ENCODE data around the gene CRB1.

The CRB1 gene

DNA sequence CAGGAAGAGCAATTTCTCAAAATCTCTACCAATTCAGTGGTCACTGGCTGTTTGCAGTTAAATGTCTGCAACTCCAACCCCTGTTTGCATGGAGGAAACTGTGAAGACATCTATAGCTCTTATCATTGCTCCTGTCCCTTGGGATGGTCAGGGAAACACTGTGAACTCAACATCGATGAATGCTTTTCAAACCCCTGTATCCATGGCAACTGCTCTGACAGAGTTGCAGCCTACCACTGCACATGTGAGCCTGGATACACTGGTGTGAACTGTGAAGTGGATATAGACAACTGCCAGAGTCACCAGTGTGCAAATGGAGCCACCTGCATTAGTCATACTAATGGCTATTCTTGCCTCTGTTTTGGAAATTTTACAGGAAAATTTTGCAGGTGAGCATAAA lies 167.2 kb downstream of the CRB1 start:
- TF ChIP-seq, protein P1, sequence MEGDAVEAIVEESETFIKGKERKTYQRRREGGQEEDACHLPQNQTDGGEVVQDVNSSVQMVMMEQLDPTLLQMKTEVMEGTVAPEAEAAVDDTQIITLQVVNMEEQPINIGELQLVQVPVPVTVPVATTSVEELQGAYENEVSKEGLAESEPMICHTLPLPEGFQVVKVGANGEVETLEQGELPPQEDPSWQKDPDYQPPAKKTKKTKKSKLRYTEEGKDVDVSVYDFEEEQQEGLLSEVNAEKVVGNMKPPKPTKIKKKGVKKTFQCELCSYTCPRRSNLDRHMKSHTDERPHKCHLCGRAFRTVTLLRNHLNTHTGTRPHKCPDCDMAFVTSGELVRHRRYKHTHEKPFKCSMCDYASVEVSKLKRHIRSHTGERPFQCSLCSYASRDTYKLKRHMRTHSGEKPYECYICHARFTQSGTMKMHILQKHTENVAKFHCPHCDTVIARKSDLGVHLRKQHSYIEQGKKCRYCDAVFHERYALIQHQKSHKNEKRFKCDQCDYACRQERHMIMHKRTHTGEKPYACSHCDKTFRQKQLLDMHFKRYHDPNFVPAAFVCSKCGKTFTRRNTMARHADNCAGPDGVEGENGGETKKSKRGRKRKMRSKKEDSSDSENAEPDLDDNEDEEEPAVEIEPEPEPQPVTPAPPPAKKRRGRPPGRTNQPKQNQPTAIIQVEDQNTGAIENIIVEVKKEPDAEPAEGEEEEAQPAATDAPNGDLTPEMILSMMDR (IDR thresholded peaks at IDR 0.05): no peak
- Mint-ChIP-seq H3K4me3 (no peak overlapping the region), H3K27me3 (ENCODE audit: low read depth, poor library complexity) (no peaks in the 10 kb centered on the region), H3K4me1 (no peaks in the 10 kb centered on the region), H3K27ac (no peak overlapping the region), H3K36me3 (ENCODE audit: low read depth) (no peaks in the 10 kb centered on the region), H3K9me3 (no peaks in the 10 kb centered on the region)
- no peak for DNase-seq

DNA sequence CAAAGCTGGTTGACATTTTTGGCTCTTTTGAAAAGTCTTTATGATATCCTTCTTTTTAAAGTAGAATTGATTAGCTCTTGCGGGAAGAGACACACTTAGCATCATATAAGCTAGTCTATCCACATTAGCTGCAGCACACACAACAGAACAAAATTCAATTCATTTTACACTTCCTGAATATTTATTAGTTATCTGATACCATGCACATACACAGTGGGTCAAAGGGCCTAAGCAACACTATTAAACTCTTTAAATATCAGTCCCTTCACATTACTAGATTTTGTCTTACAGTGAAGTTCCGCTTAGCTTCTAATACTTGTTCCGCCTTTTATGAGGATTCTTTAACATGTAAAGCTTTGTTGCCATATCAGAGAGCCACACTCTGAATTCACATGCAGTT lies 169.5 kb downstream of the CRB1 start:
- no peaks in the 10 kb centered on the region for H3K36me3 Mint-ChIP-seq (ENCODE audit: low read depth)
- H3K27me3 Mint-ChIP-seq (ENCODE audit: low read depth, poor library complexity): peaks cover 3% of the 10 kb centered on the region
- H3K9me3 Mint-ChIP-seq: no peaks in the 10 kb centered on the region
- no peak for DNase-seq
- H3K4me1 Mint-ChIP-seq: peaks cover 8% of the 10 kb centered on the region
- H3K27ac Mint-ChIP-seq: no peak overlapping the region
- TF ChIP-seq, protein P1 (IDR thresholded peaks at IDR 0.05): no peak
- H3K4me3 Mint-ChIP-seq: no peak overlapping the region

DNA sequence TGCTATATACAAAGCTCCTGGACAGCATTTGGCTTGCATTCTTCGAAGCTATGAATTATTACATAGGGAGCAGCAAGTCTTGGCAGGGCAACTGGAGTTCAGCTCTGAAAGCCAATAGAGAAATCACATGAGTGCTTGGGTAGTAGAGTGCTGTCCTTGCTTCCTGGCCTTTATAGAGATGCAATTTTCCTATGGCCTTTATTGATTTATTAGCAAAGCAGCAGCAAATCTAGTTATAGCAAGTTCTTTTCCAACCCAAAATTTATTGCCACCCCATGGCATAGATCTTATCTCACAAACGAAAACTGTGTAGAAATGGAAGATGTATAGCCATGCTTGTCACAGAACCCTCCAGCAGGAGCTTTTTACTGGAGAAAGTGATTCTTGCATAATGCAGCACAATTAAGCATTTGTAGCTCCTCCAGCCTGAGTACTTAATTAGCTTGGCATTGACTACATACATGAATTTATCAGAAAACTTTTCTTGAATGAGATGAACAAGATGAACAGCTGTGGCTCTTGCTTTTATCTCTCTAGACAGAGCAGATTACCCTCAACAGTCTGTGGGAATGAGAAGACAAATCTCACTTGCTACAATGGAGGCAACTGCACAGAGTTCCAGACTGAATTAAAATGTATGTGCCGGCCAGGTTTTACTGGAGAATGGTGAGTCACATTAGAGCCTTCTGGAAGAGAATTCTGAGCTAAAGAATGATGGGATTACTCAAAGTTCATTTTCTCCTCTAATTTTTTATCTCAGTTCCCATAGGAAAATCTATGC lies 170.1 kb downstream of the CRB1 start:
- no peaks in the 10 kb centered on the region for H3K9me3 Mint-ChIP-seq
- no peak overlapping the region for H3K4me3 Mint-ChIP-seq
- no peak overlapping the region for H3K27ac Mint-ChIP-seq
- H3K36me3 Mint-ChIP-seq (ENCODE audit: low read depth): no peaks in the 10 kb centered on the region
- no peak for DNase-seq
- TF ChIP-seq, protein P1 (IDR thresholded peaks at IDR 0.05): no peak
- peaks cover 3% of the 10 kb centered on the region for H3K27me3 Mint-ChIP-seq (ENCODE audit: low read depth, poor library complexity)
- H3K4me1 Mint-ChIP-seq: peaks cover 8% of the 10 kb centered on the region

DNA sequence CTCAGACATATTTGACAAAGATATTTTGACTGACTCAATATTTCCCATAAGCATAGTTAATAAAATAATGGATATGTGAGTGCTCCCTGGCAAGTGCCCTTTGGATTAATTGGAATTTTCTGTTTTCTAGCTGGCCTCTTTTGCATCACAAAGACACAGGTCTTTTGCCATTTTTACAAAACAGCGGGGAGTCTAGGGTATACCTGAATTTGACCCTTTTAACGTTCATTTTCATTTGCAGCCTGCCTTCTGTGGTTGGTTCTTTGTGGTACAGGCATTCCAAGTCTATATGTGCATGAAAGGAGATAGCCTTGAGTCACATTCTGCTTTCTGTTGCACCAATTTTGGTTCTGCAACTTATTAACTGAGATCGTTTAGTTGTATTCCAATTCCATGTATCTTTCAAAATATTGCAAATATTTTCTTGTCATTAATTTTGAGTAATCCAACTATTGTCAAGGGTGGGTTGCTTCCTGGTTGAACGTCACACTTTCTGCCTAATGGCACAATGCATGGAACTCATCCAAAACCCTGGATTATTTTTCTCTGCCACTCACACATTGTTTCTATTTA lies 171.7 kb downstream of the CRB1 start:
- Mint-ChIP-seq H3K27me3 (ENCODE audit: low read depth, poor library complexity) (peaks cover 3% of the 10 kb centered on the region), H3K36me3 (ENCODE audit: low read depth) (no peaks in the 10 kb centered on the region), H3K4me3 (no peak overlapping the region), H3K4me1 (peaks cover 8% of the 10 kb centered on the region), H3K27ac (no peak overlapping the region), H3K9me3 (no peaks in the 10 kb centered on the region)
- DNase-seq: no peak
- TF ChIP-seq, protein P1 (IDR thresholded peaks at IDR 0.05): no peak

DNA sequence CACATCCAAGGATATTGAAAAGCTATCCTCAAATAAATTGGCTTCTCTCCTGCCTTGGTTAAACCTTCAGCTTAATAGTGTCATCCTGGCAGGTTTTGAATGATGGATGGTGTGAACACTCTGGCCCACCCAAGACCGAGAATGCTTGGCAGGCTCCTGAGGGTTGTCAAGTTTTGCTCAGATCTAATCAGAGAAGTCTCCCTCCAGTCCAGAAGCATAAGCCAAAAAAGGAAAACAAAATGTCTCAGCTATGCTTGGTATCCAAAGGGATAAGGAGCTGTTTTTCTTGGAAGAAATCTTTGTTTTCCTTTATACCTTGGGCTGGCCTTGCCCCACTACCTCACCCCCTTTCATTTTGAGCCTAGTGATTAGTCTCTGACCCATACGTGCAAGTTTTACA lies 172.7 kb downstream of the CRB1 start:
- TF ChIP-seq, protein P1 (IDR thresholded peaks at IDR 0.05): no peak
- H3K36me3 Mint-ChIP-seq (ENCODE audit: low read depth): no peaks in the 10 kb centered on the region
- no peak overlapping the region for H3K27ac Mint-ChIP-seq
- H3K4me1 Mint-ChIP-seq: peaks cover 8% of the 10 kb centered on the region
- no peak overlapping the region for H3K4me3 Mint-ChIP-seq
- no peak for DNase-seq
- no peaks in the 10 kb centered on the region for H3K9me3 Mint-ChIP-seq
- peaks cover 3% of the 10 kb centered on the region for H3K27me3 Mint-ChIP-seq (ENCODE audit: low read depth, poor library complexity)

DNA sequence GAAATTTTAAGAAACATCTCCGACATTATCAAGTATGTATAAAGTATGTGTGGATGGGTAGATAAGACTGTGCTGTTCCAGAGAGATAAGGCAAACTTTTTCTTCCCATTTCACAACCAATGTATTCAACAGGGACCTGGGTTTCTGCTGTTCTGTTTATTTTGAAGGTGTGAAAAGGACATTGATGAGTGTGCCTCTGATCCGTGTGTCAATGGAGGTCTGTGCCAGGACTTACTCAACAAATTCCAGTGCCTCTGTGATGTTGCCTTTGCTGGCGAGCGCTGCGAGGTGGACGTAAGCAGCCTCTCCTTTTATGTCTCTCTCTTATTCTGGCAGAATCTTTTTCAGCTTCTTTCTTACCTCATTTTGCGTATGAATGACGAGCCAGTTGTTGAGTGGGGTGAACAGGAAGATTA lies 174.0 kb downstream of the CRB1 start:
- Mint-ChIP-seq H3K9me3 (no peaks in the 10 kb centered on the region), H3K27me3 (ENCODE audit: low read depth, poor library complexity) (peaks cover 3% of the 10 kb centered on the region), H3K36me3 (ENCODE audit: low read depth) (no peaks in the 10 kb centered on the region), H3K4me3 (no peak overlapping the region), H3K4me1 (peaks cover 8% of the 10 kb centered on the region), H3K27ac (no peak overlapping the region)
- TF ChIP-seq, protein P1 (IDR thresholded peaks at IDR 0.05): no peak
- DNase-seq: no peak
